IPS DF 4.7 (cell line): Measurements from ENCODE around the gene HNRNPA3.

Source experiments
- DNase-seq: peaks from one replicate; pipeline ENCODE4 v3.0.0-alpha.2; 2013; ENCODE audit warnings: low spot score; ENCODE audit errors: extremely low read depth

Gene HNRNPA3

DNA sequence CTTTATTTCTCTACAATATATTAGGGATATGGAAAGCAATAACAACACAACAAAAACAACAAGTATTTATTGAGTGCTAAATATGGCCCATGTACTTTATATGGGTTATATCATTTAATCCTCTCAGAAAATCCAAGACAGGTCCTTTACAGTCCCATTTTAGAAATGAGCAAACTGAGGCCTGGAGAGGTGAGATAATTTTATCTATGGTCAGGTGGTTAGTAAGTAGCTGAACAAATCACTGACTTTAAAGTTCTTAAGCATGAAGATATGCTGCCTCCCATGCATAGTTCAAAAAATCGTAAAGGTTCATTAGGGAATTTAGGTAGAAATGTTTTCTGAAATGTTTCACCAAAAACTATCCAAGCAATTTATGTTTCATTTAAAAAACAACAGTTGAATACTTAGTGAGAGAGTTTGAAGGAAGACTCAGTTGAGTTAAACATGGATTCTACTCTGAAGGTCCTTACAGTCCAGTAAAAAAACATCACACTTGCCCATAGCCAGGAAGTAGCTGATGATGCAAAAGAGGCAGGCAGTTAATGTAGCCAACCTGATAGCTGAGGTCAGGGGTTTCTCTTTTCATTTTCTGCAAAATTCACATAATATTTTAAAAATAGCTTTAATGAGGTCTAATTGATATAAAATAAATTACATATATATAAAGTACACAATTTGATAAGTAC is 59.5 kb downstream of the HNRNPA3 start:
- no peak for DNase-seq

DNA sequence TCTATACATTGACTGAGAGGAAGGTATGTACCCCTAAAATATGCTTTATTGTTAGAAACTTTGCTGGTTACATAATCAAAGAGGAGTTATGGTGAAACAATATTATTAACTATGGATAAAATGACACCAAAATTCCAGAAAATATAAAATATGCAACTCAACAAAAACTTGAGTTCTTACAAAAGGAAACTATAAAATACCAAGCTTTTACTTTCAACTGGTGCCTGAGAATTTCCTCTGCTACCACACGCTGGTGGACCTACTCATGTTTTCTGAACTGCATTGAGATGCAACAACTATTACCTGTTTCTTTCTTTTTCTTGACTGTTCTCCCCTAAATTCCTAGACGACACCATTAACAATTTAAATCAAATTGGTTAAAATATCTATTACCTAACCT is 60.2 kb downstream of the HNRNPA3 start:
- no peak for DNase-seq

DNA sequence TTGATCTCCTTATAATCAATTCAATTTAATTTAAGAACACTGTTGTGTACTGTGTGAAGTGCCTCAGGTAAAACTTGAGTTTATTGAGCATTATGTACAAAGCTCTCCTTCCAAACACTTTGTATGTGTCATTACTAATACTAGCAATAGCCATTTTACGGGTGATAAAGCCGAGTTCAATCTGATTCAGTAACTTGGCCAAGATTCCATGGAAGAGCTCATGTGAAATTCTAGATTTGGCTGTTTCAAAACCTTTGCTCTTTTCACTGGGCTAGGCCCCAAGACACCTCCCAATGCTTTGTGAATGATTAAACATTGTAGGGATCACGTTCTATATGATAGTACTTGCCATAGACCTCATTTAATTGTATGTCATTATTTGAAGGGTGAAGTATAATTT is 60.8 kb downstream of the HNRNPA3 start:
- DNase-seq: no peak
